ENCODE measurements around the gene CAGE1. TPM values are rescaled to one million over a fixed set of nuclear protein-coding genes. Genes with fewer than 3 reads are reported as not detected.
"Not testable (repeated sequence)": the region's sequence is repeated elsewhere in the genome, so short reads cannot be mapped to it uniquely, and the experiment has no call there.

CAGE1 gene
- polyA plus RNA-seq, 1 donor: 0.38 TPM

- DNase-seq: no peak
Measured at GRCh38 chr6:7410851-7411250, 21.3 kb upstream of the CAGE1 start.

GRCh38 chr6:7409740-7410139 lies 20.2 kb upstream of the CAGE1 start:
- no peak for DNase-seq

GRCh38 chr6:7406743-7407142 lies 17.2 kb upstream of the CAGE1 start:
- no peak for DNase-seq

GRCh38 chr6:7404546-7404945 lies 15.0 kb upstream of the CAGE1 start:
- DNase-seq: no peak

- no peak for DNase-seq
Measured at GRCh38 chr6:7402716-7403115, 13.2 kb upstream of the CAGE1 start.

- DNase-seq: no peak
Measured at GRCh38 chr6:7401075-7401474, 11.5 kb upstream of the CAGE1 start.

- DNase-seq: no peak
Measured at GRCh38 chr6:7392402-7392801, 2.9 kb upstream of the CAGE1 start.

GRCh38 chr6:7391151-7391550 lies 1.6 kb upstream of the CAGE1 start:
- DNase-seq: no peak

GRCh38 chr6:7390226-7390878 lies 810 bp upstream of the CAGE1 start:
- DNase-seq: no peak

GRCh38 chr6:7389162-7389450 lies 436 bp downstream of the CAGE1 start:
- peak; percentile 59 for DNase-seq

GRCh38 chr6:7381092-7381491 lies 8.4 kb downstream of the CAGE1 start:
- DNase-seq: no peak

GRCh38 chr6:7378740-7379139 lies 10.8 kb downstream of the CAGE1 start:
- no peak for DNase-seq

- DNase-seq: no peak
Measured at GRCh38 chr6:7377961-7378360, 11.6 kb downstream of the CAGE1 start.

GRCh38 chr6:7373739-7374138 lies 15.8 kb downstream of the CAGE1 start:
- DNase-seq: no peak

GRCh38 chr6:7367408-7367807 lies 22.1 kb downstream of the CAGE1 start:
- no peak for DNase-seq

- not testable (repeated sequence) for DNase-seq
Measured at GRCh38 chr6:7351916-7352315, 37.6 kb downstream of the CAGE1 start.

- DNase-seq: not testable (repeated sequence)
Measured at GRCh38 chr6:7350591-7350990, 39.0 kb downstream of the CAGE1 start.

GRCh38 chr6:7347551-7347997 lies 42.0 kb downstream of the CAGE1 start:
- DNase-seq: not testable (repeated sequence)

GRCh38 chr6:7344773-7345450 lies 44.6 kb downstream of the CAGE1 start:
- not testable (repeated sequence) for DNase-seq

GRCh38 chr6:7343546-7344475 lies 45.7 kb downstream of the CAGE1 start:
- DNase-seq: no peak

GRCh38 chr6:7341989-7342742 lies 47.4 kb downstream of the CAGE1 start:
- DNase-seq: no peak

GRCh38 chr6:7341271-7341670 lies 48.3 kb downstream of the CAGE1 start:
- no peak for DNase-seq

Measured in left kidney (tissue), 2 donors.